ENCODE data around the gene GPANK1. TPM values are rescaled to one million over a fixed set of nuclear protein-coding genes. Genes with fewer than 3 reads are reported as not detected.

Gene GPANK1
- total and polyA plus RNA-seq, 9 of the 15 experiments (the other 6 are each of a cell fraction or from before 2014, with no cell fraction given): 32.2 to 111 (median 46.3) TPM

GRCh38 chr6:31680226-31681134, 15.7 kb upstream of the GPANK1 start, which contains the start of gene LY6G5C (continued):
- TF ChIP-seq ZBTB5 (IDR thresholded peaks at IDR 0.05): no peak
- TF ChIP-seq PHF20 (IDR thresholded peaks at IDR 0.05; ENCODE audit: partially characterized antibody): no peak
- peak; percentile 50; the same call in 1 of the 2 replicates for TF ChIP-seq ARID4B (CRISPR knock-in tag; IDR thresholded peaks at IDR 0.05)
- no peak for TF ChIP-seq HMGN3 (IDR thresholded peaks at IDR 0.05; ENCODE audit: borderline replicate concordance, extremely low read depth, insufficient read length, low read depth, low read length)
- TF ChIP-seq CTCFL (IDR thresholded peaks at IDR 0.05; ENCODE audit: borderline replicate concordance, insufficient read depth, low read depth, low read length, poor library complexity, severe bottlenecking): no peak
- no peak for TF ChIP-seq MCM2 (IDR thresholded peaks at IDR 0.05; ENCODE audit: low read depth)
- TF ChIP-seq ZNF518B (CRISPR knock-in tag; IDR thresholded peaks at IDR 0.05): no peak
- 0 out of 4 replicates have a peak, but pooled peaks of 1 of the 2 experiments have one; percentile 50 for TF ChIP-seq MLX (CRISPR knock-in tag; conservative IDR thresholded peaks at IDR 0.05)
- TF ChIP-seq HMG20B (CRISPR knock-in tag; IDR thresholded peaks at IDR 0.05): no peak
- TF ChIP-seq SMC3 (conservative IDR thresholded peaks at IDR 0.05; ENCODE audit: insufficient read depth, low read depth, low read length): peak; percentile 98
- no peak for TF ChIP-seq KDM2B (CRISPR knock-in tag; IDR thresholded peaks at IDR 0.05)
- TF ChIP-seq EHMT2 (IDR thresholded peaks at IDR 0.05): no peak
